IMR-90 (cell line): ENCODE results near the gene GDI2. TPM values are rescaled to one million over a fixed set of nuclear protein-coding genes. Genes with fewer than 3 reads are reported as not detected.

ENCODE experiments used
- ATAC-seq: fragments of 200-7000 bp; cut with Tn5 transposase; 2 replicates; pipeline ENCODE4 v1.9.1; 2020; ENCODE audit warnings: low read depth, mild to moderate bottlenecking, moderate library complexity
- BruUV-seq: library from RNA; stranded (reverse); fragments of 400-500 nt; replicated peaks from 2 replicates; lab custom pipeline; 2021; lab: Mats Ljungman, UMichigan
- CTCF ChIA-PET: fragments of 300-600 bp; formaldehyde crosslinking; extraction: SDS; loops from one replicate; lab custom pipeline; 2021; ENCODE audit warnings: antibody characterized with exemption; lab: Yijun Ruan, JAX
- POLR2A ChIA-PET: fragments of 300-600 bp; sonication (Branson Sonifier 250); formaldehyde crosslinking; loops from one replicate; lab custom pipeline; 2022; ENCODE audit warnings: antibody characterized with exemption; ENCODE audit not compliant: unreplicated experiment; lab: Charles Lee
- DNase-seq: peaks from one replicate; pipeline ENCODE4 v3.0.0; 2013
- H2AFZ ChIP-seq: replicated peaks from 2 replicates; pipeline ENCODE3; 2013; ENCODE audit warnings: low read length, mild to moderate bottlenecking; ENCODE audit not compliant: poor library complexity
- H2AK5ac ChIP-seq: 2 replicates; pipeline ENCODE4 v1.6.1; 2013; ENCODE audit warnings: low read depth, low read length, inconsistent platforms
- H2AK9ac ChIP-seq: replicated peaks from 2 replicates; pipeline ENCODE3; 2013; ENCODE audit warnings: mild to moderate bottlenecking, low read depth, low read length, moderate library complexity; ENCODE audit not compliant: poor library complexity
- H2BK120ac ChIP-seq: 2 replicates; pipeline ENCODE4 v1.6.1; 2013; ENCODE audit warnings: low read depth, low read length, inconsistent platforms
- H2BK15ac ChIP-seq: 3 replicates; pipeline ENCODE4 v1.6.1; 2013; ENCODE audit warnings: low read depth, low read length, inconsistent platforms
- H2BK20ac ChIP-seq: 2 replicates; pipeline ENCODE4 v1.6.1; 2013; ENCODE audit warnings: low read depth, mild to moderate bottlenecking, inconsistent platforms, low read length, moderate library complexity
- H2BK5ac ChIP-seq: 2 replicates; pipeline ENCODE4 v1.6.1; 2013; ENCODE audit warnings: mild to moderate bottlenecking, low read depth, low read length, inconsistent platforms; ENCODE audit not compliant: poor library complexity, severe bottlenecking
- H3K14ac ChIP-seq: replicated peaks from 2 replicates; pipeline ENCODE4 v1.6.1; 2013; ENCODE audit warnings: low read depth, low read length, inconsistent platforms
- H3K18ac ChIP-seq: 2 replicates; pipeline ENCODE4 v1.6.1; 2013; ENCODE audit warnings: low read depth, low read length, control low read depth
- H3K23ac ChIP-seq: 2 replicates; pipeline ENCODE4 v1.6.1; 2013; ENCODE audit warnings: low read depth, low read length, inconsistent platforms
- H3K27ac ChIP-seq: 2 replicates; pipeline ENCODE4 v1.5.1; 2013; ENCODE audit warnings: mild to moderate bottlenecking, control low read depth, low read length; ENCODE audit not compliant: insufficient read depth
- H3K27me3 ChIP-seq: 2 replicates; pipeline ENCODE4 v1.6.1; 2013; ENCODE audit warnings: low read length; ENCODE audit not compliant: control insufficient read depth, insufficient read depth
- H3K36me3 ChIP-seq: 2 replicates; pipeline ENCODE4 v1.6.1; 2013; ENCODE audit warnings: low read length, mixed read lengths; ENCODE audit not compliant: control insufficient read depth, insufficient read depth
- H3K4ac ChIP-seq: 2 replicates; pipeline ENCODE4 v1.6.1; 2013; ENCODE audit warnings: low read depth, low read length, inconsistent platforms
- H3K4me1 ChIP-seq: 2 replicates; pipeline ENCODE4 v1.6.1; 2013; ENCODE audit warnings: low read length, mixed read lengths; ENCODE audit not compliant: control insufficient read depth, insufficient read depth
- H3K4me2 ChIP-seq: 2 replicates; pipeline ENCODE4 v1.6.1; 2013; ENCODE audit warnings: low read depth, mild to moderate bottlenecking, control low read depth, low read length, moderate library complexity
- H3K4me3 ChIP-seq: 2 replicates; pipeline ENCODE4 v1.5.1; 2013; ENCODE audit warnings: low read depth, mild to moderate bottlenecking, control low read depth, low read length, moderate library complexity; ENCODE audit not compliant: insufficient read depth
- H3K56ac ChIP-seq: 2 replicates; pipeline ENCODE4 v1.6.1; 2013; ENCODE audit warnings: low read length, inconsistent platforms; ENCODE audit not compliant: insufficient read depth; ENCODE audit errors: extremely low read depth
- H3K79me1 ChIP-seq, 2 experiments: 2 replicates each; pipeline ENCODE4 v1.6.1; 2013; ENCODE audit warnings: low read length in 2 of 2, inconsistent platforms in 1 of 2, low read depth in 1 of 2
- H3K9ac ChIP-seq: 2 replicates; pipeline ENCODE4 v1.6.1; 2013; ENCODE audit warnings: low read depth, low read length, control low read depth
- H3K9me1 ChIP-seq: 2 replicates; pipeline ENCODE4 v1.6.1; 2013; ENCODE audit warnings: low read length, inconsistent platforms; ENCODE audit not compliant: insufficient read depth
- H3K9me3 ChIP-seq: 2 replicates; pipeline ENCODE4 v1.6.1; 2013; ENCODE audit warnings: low read length; ENCODE audit not compliant: control insufficient read depth, insufficient read depth
- H4K20me1 ChIP-seq: 2 replicates; pipeline ENCODE4 v1.6.1; 2013; ENCODE audit warnings: low read length, inconsistent platforms; ENCODE audit not compliant: insufficient read depth
- H4K5ac ChIP-seq: 2 replicates; pipeline ENCODE4 v1.6.1; 2013; ENCODE audit warnings: mild to moderate bottlenecking, low read depth, low read length, control low read depth
- H4K8ac ChIP-seq, 2 experiments: 2 replicates each; pipeline ENCODE4 v1.6.1; 2013; ENCODE audit warnings: low read depth in 2 of 2, low read length in 2 of 2, control low read depth in 1 of 2, inconsistent platforms in 1 of 2
- H4K91ac ChIP-seq: 2 replicates; pipeline ENCODE4 v1.6.1; 2013; ENCODE audit warnings: low read depth, low read length, inconsistent platforms; ENCODE audit not compliant: insufficient read depth
- BHLHE40 ChIP-seq: fragments of 150-350 bp; IDR thresholded peaks from 2 replicates; pipeline ENCODE4 v1.6.1; 2016; ENCODE audit warnings: mild to moderate bottlenecking, low read depth, low read length
- CEBPB ChIP-seq: IDR thresholded peaks from 2 replicates; pipeline ENCODE4 v1.6.1; 2012; ENCODE audit warnings: low read depth, low read length, improper control_type of control experiment
- CHD1 ChIP-seq: IDR thresholded peaks from 2 replicates; pipeline ENCODE4 v1.6.1; 2012; ENCODE audit warnings: low read depth, low read length, improper control_type of control experiment
- CTCF ChIP-seq: conservative IDR thresholded peaks from 2 replicates; pipeline ENCODE4 v1.5.1; 2012; ENCODE audit warnings: mild to moderate bottlenecking, low read depth, low read length, improper control_type of control experiment
- ELK1 ChIP-seq: fragments of 150-350 bp; IDR thresholded peaks from 2 replicates; pipeline ENCODE4 v1.6.1; 2016; ENCODE audit warnings: low read depth, mild to moderate bottlenecking, low read length, moderate library complexity, borderline replicate concordance
- FOS ChIP-seq: fragments of 150-350 bp; IDR thresholded peaks from 2 replicates; pipeline ENCODE4 v1.6.1; 2016; ENCODE audit warnings: low read depth, low read length
- MAFK ChIP-seq: IDR thresholded peaks from 2 replicates; pipeline ENCODE4 v1.6.1; 2012; ENCODE audit warnings: low read depth, low read length, improper control_type of control experiment
- MAZ ChIP-seq: IDR thresholded peaks from 2 replicates; pipeline ENCODE4 v1.6.1; 2012; ENCODE audit warnings: low read depth, mild to moderate bottlenecking, low read length, improper control_type of control experiment, moderate library complexity, borderline replicate concordance
- MXI1 ChIP-seq: IDR thresholded peaks from 2 replicates; pipeline ENCODE4 v1.6.1; 2012; ENCODE audit warnings: low read depth, mild to moderate bottlenecking, low read length, moderate library complexity, borderline replicate concordance
- NFE2L2 ChIP-seq: fragments of 150-350 bp; IDR thresholded peaks from 2 replicates; pipeline ENCODE4 v1.6.1; 2016; ENCODE audit warnings: low read depth, mild to moderate bottlenecking, low read length
- POLR2A ChIP-seq: IDR thresholded peaks from 2 replicates; pipeline ENCODE4 v1.6.1; 2012; ENCODE audit warnings: mild to moderate bottlenecking, low read depth, low read length
- RAD21 ChIP-seq: IDR thresholded peaks from 2 replicates; pipeline ENCODE4 v1.6.1; 2012; ENCODE audit warnings: low read length, improper control_type of control experiment
- RCOR1 ChIP-seq: IDR thresholded peaks from 2 replicates; pipeline ENCODE4 v1.6.1; 2012; ENCODE audit warnings: mild to moderate bottlenecking, low read length, improper control_type of control experiment; ENCODE audit not compliant: insufficient replicate concordance
- RFX5 ChIP-seq: IDR thresholded peaks from 2 replicates; pipeline ENCODE4 v1.8.0; 2012; ENCODE audit warnings: low read depth, mild to moderate bottlenecking, low read length, moderate library complexity
- SMC3 ChIP-seq: fragments of 150-350 bp; IDR thresholded peaks from 2 replicates; pipeline ENCODE4 v1.6.1; 2016; ENCODE audit warnings: low read depth, mild to moderate bottlenecking, antibody characterized with exemption, low read length, moderate library complexity
- USF2 ChIP-seq: fragments of 150-350 bp; IDR thresholded peaks from 2 replicates; pipeline ENCODE4 v1.6.1; 2017; ENCODE audit warnings: mild to moderate bottlenecking, antibody characterized with exemption, low read length, low read depth
- WGBS, 2 experiments: methylation state at CpG; one replicate each; pipeline versions ENCODE4 v1.1.5 to v1.1.7; 2013; ENCODE audit warnings: missing lambda C conversion rate in 2 of 2; ENCODE audit not compliant: insufficient read length in 1 of 2; ENCODE audit errors: extremely low coverage in 2 of 2; 5-methylcytosine and 5-hydroxymethylcytosine counted together
- dilution Hi-C: fragments of 300-500 bp; cut with HindIII; formaldehyde crosslinking; loops from one replicate; pipeline ENCODE4 v1.14.3; 2018; ENCODE audit warnings: low sequenced_read_pairs; ENCODE audit not compliant: unreplicated experiment
- in situ Hi-C: fragments of 300-500 bp; cut with MboI; formaldehyde crosslinking; loops from 3 replicates; pipeline ENCODE4 v1.14.3; 2019; ENCODE audit warnings: low sequenced_read_pairs, inconsistent platforms, mixed read lengths
- intact Hi-C: fragments of 100-400 bp; cut with micrococcal nuclease; formaldehyde crosslinking; loops from 2 replicates; pipeline ENCODE4 v1.10.0; 2022
- polyA plus RNA-seq, 3 experiments: library from polyadenylated mRNA; depleted of rRNA; stranded (reverse); fragments of >200 nt; gene quantifications; 2 replicates each; pipeline ENCODE4 v1.2.3, GENCODE V29; 2012; ENCODE audit warnings: low replicate concordance in 1 of 3
- total RNA-seq: library from RNA; depleted of rRNA; stranded (reverse); fragments of >200 nt; gene quantifications from 2 replicates; pipeline ENCODE4 v1.2.3, GENCODE V29; 2012

Gene GDI2
- total and polyA plus RNA-seq, 2 of the 4 experiments (the other 2 are of a cell fraction) = 171 to 396 TPM

GRCh38 chr10:5732141-5732540 is 81.1 kb downstream of the GDI2 start:
- no peak for ATAC-seq
- H2BK5ac ChIP-seq = no peak overlapping the region
- no peak for DNase-seq
- in situ Hi-C loops (no loop called here), dilution Hi-C loops (no loop called here), intact Hi-C loops (no loop called here)
- H2AK5ac ChIP-seq = no peak overlapping the region
- 80% methylated on average over 1 of the region's 4 CpGs; no CpG with 5 or more reads in 1 of the 2 experiments for WGBS, 2 experiments
- no peak overlapping the region for H2AK9ac ChIP-seq
- no peak overlapping the region for H3K4me2 ChIP-seq
- H3K18ac ChIP-seq = no peak overlapping the region
- no peak overlapping the region for H3K4me3 ChIP-seq
- no peak overlapping the region for H3K23ac ChIP-seq
- no TSS peak for BruUV-seq
- H3K56ac ChIP-seq = no peak overlapping the region
- peaks cover 17% of the 10 kb centered on the region for H3K36me3 ChIP-seq
- H4K5ac ChIP-seq = no peak overlapping the region
- H2BK120ac ChIP-seq = no peak overlapping the region
- H3K14ac ChIP-seq = no peak overlapping the region
- H3K4ac ChIP-seq = no peak overlapping the region
- H3K4me1 ChIP-seq = no peaks in the 10 kb centered on the region
- H3K79me1 ChIP-seq = peaks cover 8 to 13% of the 10 kb centered on the region in 2 experiments
- no peak for TF ChIP-seq FOS
- TF ChIP-seq SMC3 = no peak
- TF ChIP-seq NFE2L2 = no peak
- TF ChIP-seq RCOR1 = no peak
- no peak for TF ChIP-seq MAFK
- no peak for TF ChIP-seq MAZ
- no peak for TF ChIP-seq CEBPB
- TF ChIP-seq USF2 = no peak
- no peak for TF ChIP-seq RAD21
- no peak for TF ChIP-seq ELK1
- no peak for TF ChIP-seq RFX5
- no peak for TF ChIP-seq CHD1
- no peak for TF ChIP-seq MXI1
- no peak for TF ChIP-seq POLR2A
- TF ChIP-seq CTCF = no peak
- TF ChIP-seq BHLHE40 = no peak
- no peak overlapping the region for H2AFZ ChIP-seq
- H2BK15ac ChIP-seq = no peak overlapping the region
- no peak overlapping the region for H4K91ac ChIP-seq
- H3K9me1 ChIP-seq = peaks cover 7% of the 10 kb centered on the region; the same call in 1 of the 2 replicates
- no peak overlapping the region for H3K27ac ChIP-seq
- H3K9me3 ChIP-seq = no peaks in the 10 kb centered on the region
- ChIA-PET POLR2A (no interaction called here), CTCF (interaction anchor here (1.1 kb wide), 1 partner anchor 14 kb away, joined by 4 read pairs; no protein-coding TSS in a partner anchor)
- H2BK20ac ChIP-seq = no peak overlapping the region
- H4K8ac ChIP-seq = no peak overlapping the region
- H3K9ac ChIP-seq = no peak overlapping the region
- no peaks in the 10 kb centered on the region for H3K27me3 ChIP-seq
- H4K20me1 ChIP-seq = no peaks in the 10 kb centered on the region; the same call in 1 of the 2 replicates
